Astrocyte (in vitro differentiated cells and primary cell): Measurements from ENCODE around the gene GRPEL2.

Source experiments
- EZH2 ChIP-seq: IDR thresholded peaks from 2 replicates; pipeline ENCODE4 v1.6.1; 2012; ENCODE audit warnings: mild to moderate bottlenecking, low read length, inconsistent platforms; ENCODE audit not compliant: insufficient read depth
- TF ChIP-seq, protein P1 (sequence below): IDR thresholded peaks from 2 replicates; pipeline ENCODE4 v1.5.1; 2011; ENCODE audit warnings: low read depth, mild to moderate bottlenecking, inconsistent platforms, low read length, moderate library complexity; ENCODE audit not compliant: insufficient read depth

DNA sequence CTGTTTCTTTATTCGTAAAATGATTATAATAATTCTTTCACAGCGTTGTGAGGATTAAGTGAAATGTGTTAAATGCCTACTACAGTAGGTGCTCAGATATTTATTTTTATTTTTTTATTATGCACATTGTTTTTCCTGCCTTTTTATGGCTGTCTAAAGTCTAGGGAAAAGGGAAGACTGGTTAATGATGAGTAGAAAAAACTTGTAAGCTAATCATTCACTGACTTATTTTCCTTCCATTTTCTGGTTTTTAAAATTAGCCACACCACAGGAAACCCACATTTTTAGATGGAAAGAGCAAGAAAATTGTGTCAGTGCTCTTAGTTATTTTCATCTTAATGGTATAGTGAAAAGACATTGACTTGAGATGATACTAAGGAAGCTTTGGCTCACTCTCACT, 8.6 kb downstream of the GRPEL2 start:
- TF ChIP-seq, protein P1, sequence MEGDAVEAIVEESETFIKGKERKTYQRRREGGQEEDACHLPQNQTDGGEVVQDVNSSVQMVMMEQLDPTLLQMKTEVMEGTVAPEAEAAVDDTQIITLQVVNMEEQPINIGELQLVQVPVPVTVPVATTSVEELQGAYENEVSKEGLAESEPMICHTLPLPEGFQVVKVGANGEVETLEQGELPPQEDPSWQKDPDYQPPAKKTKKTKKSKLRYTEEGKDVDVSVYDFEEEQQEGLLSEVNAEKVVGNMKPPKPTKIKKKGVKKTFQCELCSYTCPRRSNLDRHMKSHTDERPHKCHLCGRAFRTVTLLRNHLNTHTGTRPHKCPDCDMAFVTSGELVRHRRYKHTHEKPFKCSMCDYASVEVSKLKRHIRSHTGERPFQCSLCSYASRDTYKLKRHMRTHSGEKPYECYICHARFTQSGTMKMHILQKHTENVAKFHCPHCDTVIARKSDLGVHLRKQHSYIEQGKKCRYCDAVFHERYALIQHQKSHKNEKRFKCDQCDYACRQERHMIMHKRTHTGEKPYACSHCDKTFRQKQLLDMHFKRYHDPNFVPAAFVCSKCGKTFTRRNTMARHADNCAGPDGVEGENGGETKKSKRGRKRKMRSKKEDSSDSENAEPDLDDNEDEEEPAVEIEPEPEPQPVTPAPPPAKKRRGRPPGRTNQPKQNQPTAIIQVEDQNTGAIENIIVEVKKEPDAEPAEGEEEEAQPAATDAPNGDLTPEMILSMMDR = no peak
- TF ChIP-seq EZH2 = no peak
